Karpas-422 (cell line): Measurements from ENCODE around the gene MRPL40. TPM values are rescaled to one million over a fixed set of nuclear protein-coding genes. Genes with fewer than 3 reads are reported as not detected.

Source experiments
- DNase-seq: peaks from one replicate; pipeline ENCODE4 v3.0.0-alpha.2; 2015
- H2AFZ ChIP-seq: fragments of 200-600 bp; sonication (generic); 2 replicates; pipeline ENCODE4 v1.6.1; 2014; ENCODE audit warnings: antibody characterized with exemption, low read length, mixed read lengths
- H3K27ac ChIP-seq: fragments of 200-600 bp; sonication (generic); 2 replicates; pipeline ENCODE4 v1.5.1; 2014; ENCODE audit warnings: mild to moderate bottlenecking, low read length, moderate library complexity
- H3K27me3 ChIP-seq: fragments of 200-600 bp; sonication (generic); 2 replicates; pipeline ENCODE4 v1.6.1; 2014; ENCODE audit warnings: low read length, mixed read lengths
- H3K36me3 ChIP-seq: fragments of 200-600 bp; sonication (generic); 2 replicates; pipeline ENCODE4 v1.6.1; 2014; ENCODE audit warnings: low read length, mixed read lengths; ENCODE audit not compliant: insufficient read depth
- H3K4me1 ChIP-seq: fragments of 200-600 bp; sonication (generic); 2 replicates; pipeline ENCODE4 v1.6.1; 2014; ENCODE audit warnings: mild to moderate bottlenecking, low read length, mixed read lengths
- H3K4me2 ChIP-seq: fragments of 200-600 bp; sonication (generic); 2 replicates; pipeline ENCODE4 v1.6.1; 2014; ENCODE audit warnings: low read length, low read depth, mild to moderate bottlenecking; ENCODE audit not compliant: poor library complexity, severe bottlenecking
- H3K4me3 ChIP-seq: fragments of 200-600 bp; sonication (generic); 2 replicates; pipeline ENCODE4 v1.5.1; 2014; ENCODE audit warnings: mild to moderate bottlenecking, antibody characterized with exemption, low read length, mixed read lengths
- H3K79me2 ChIP-seq: fragments of 200-600 bp; sonication (generic); 2 replicates; pipeline ENCODE4 v1.6.1; 2014; ENCODE audit warnings: mild to moderate bottlenecking, low read length, mixed read lengths
- H3K9ac ChIP-seq: fragments of 200-600 bp; sonication (generic); 2 replicates; pipeline ENCODE4 v1.6.0; 2014; ENCODE audit warnings: low read length
- H3K9me2 ChIP-seq: fragments of 200-600 bp; sonication (generic), shearing (Covaris generic); replicated peaks from 2 replicates; pipeline ENCODE4 v1.6.0; 2014; ENCODE audit warnings: mild to moderate bottlenecking, low read length, moderate library complexity; ENCODE audit not compliant: insufficient read depth
- H3K9me3 ChIP-seq: fragments of 300-700, 200-600 bp; sonication (generic); 2 replicates; pipeline ENCODE4 v1.6.1; 2014; ENCODE audit warnings: low read length, mixed read lengths
- H4K20me1 ChIP-seq: fragments of 200-600 bp; sonication (generic); 2 replicates; pipeline ENCODE4 v1.6.1; 2014; ENCODE audit warnings: mild to moderate bottlenecking, antibody characterized with exemption, low read length, low read depth; ENCODE audit not compliant: insufficient read depth
- total RNA-seq: library from RNA; depleted of rRNA; stranded (reverse); fragments of >200 nt; shearing (Covaris generic); gene quantifications from 2 replicates; pipeline ENCODE4 v1.2.3, GENCODE V29; 2014; ENCODE audit warnings: low replicate concordance

MRPL40 gene
- total RNA-seq, 1 experiment from 2014 or later = 62.5 TPM

- Histone ChIP-seq H3K9me2 (no peaks in the 10 kb centered on the region), H3K4me2 (no peak overlapping the region), H3K27me3 (no peaks in the 10 kb centered on the region), H3K4me1 (no peaks in the 10 kb centered on the region), H3K79me2 (peaks cover 20% of the 10 kb centered on the region), H2AFZ (no peak overlapping the region), H3K36me3 (peaks cover 44% of the 10 kb centered on the region; the same call in 1 of the 2 replicates), H3K27ac (no peak overlapping the region), H3K4me3 (no peak overlapping the region), H4K20me1 (no peaks in the 10 kb centered on the region), H3K9me3 (no peaks in the 10 kb centered on the region), H3K9ac (no peak overlapping the region)
- DNase-seq = no peak
Observed at GRCh38 chr22:19402642-19403191, 29.6 kb upstream of the MRPL40 start.

DNA sequence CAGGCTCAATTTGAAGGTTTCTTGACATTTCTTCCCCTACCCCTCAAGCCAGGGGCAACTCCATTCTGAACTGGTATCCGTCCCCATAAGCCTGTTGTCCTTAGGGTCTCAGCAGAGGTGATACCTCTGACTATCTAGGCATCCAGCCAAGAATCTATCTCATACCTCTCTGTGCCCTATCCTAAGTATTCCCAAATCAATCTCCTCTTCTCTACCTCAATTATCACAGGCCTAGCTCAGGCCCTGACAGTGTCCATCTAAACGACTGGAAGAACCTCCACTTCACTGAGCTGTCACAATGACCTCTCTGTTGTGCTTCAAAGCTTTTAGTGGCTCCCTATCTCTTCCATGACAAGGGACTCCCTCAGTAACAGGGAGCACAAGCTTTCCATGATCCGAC, 27.7 kb upstream of the MRPL40 start:
- Histone ChIP-seq H3K4me3 (no peak overlapping the region), H3K36me3 (peaks cover 47% of the 10 kb centered on the region; the same call in 1 of the 2 replicates), H3K4me2 (no peak overlapping the region), H3K27ac (no peak overlapping the region), H3K9me2 (no peaks in the 10 kb centered on the region), H3K9ac (no peak overlapping the region), H3K79me2 (peaks cover 20% of the 10 kb centered on the region), H3K4me1 (no peaks in the 10 kb centered on the region), H4K20me1 (no peaks in the 10 kb centered on the region), H3K27me3 (no peaks in the 10 kb centered on the region), H3K9me3 (no peaks in the 10 kb centered on the region), H2AFZ (no peak overlapping the region)
- no peak for DNase-seq

DNA sequence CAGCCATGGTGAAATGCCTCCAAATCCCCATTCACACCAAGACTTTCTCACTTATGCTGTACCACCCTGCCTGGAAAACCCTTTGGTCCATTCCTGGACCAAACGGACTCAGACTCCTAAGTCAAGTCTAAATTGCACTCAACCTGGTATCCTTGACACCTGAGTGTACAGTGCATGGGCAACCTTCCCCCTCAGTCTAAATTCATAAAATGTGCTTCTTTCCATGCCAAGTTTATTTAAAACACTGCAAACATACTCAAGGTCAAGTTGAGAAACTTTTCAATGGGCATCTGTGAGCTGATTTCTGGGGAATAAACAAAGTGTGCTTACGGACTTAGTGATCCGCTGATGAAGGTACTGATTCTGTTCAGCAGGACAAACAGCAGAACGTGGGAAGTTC, 27.2 kb upstream of the MRPL40 start:
- H3K27me3 ChIP-seq = no peaks in the 10 kb centered on the region
- no peak overlapping the region for H2AFZ ChIP-seq
- H3K27ac ChIP-seq = no peak overlapping the region
- no peaks in the 10 kb centered on the region for H3K9me3 ChIP-seq
- peaks cover 24% of the 10 kb centered on the region for H3K79me2 ChIP-seq
- H3K4me2 ChIP-seq = no peak overlapping the region
- no peaks in the 10 kb centered on the region for H3K9me2 ChIP-seq
- no peak overlapping the region for H3K4me3 ChIP-seq
- H3K36me3 ChIP-seq = peaks cover 50% of the 10 kb centered on the region; the same call in 1 of the 2 replicates
- H4K20me1 ChIP-seq = no peaks in the 10 kb centered on the region
- DNase-seq = no peak
- no peaks in the 10 kb centered on the region for H3K4me1 ChIP-seq
- H3K9ac ChIP-seq = no peak overlapping the region

- Histone ChIP-seq H4K20me1 (no peaks in the 10 kb centered on the region), H3K9ac (no peak overlapping the region), H3K4me1 (no peaks in the 10 kb centered on the region), H3K4me3 (no peak overlapping the region), H3K79me2 (peaks cover 28% of the 10 kb centered on the region), H3K27me3 (no peaks in the 10 kb centered on the region), H2AFZ (no peak overlapping the region), H3K36me3 (peaks cover 56% of the 10 kb centered on the region; the same call in 1 of the 2 replicates), H3K9me2 (no peaks in the 10 kb centered on the region), H3K4me2 (no peak overlapping the region), H3K9me3 (no peaks in the 10 kb centered on the region), H3K27ac (no peak overlapping the region)
- DNase-seq = no peak
Observed at GRCh38 chr22:19405652-19406051, 26.7 kb upstream of the MRPL40 start.

DNA sequence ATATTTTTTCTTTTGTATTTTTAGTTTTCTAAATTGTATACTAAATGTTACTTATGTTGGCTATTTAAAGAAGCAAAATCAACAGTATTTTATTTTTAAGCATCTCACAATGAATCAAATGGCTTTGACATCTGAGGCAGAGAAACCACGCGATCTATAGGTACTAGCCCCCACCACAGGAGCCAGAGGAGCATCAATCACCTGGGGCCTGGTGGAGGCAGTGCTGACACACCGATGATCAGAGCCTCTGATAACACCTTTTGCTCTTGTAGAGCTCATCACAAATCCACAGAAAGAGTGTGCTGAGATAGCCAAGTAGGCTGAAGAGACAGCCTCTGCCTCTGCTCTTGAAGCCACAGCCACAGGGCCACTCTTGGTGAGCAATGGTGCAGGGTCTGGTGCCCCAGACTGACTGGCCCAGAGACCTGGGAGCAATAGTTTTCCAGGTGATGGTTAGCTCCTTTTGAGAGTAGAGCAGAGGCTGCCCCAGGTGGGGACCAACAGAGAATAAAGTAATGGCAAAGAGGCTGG, 26.0 kb upstream of the MRPL40 start:
- Histone ChIP-seq H3K9me2 (no peaks in the 10 kb centered on the region), H3K9me3 (no peaks in the 10 kb centered on the region), H3K36me3 (peaks cover 59% of the 10 kb centered on the region; the same call in 1 of the 2 replicates), H3K79me2 (peaks cover 35% of the 10 kb centered on the region), H2AFZ (no peak overlapping the region), H3K27ac (no peak overlapping the region), H3K4me1 (no peaks in the 10 kb centered on the region), H3K4me2 (no peak overlapping the region), H3K9ac (no peak overlapping the region), H3K4me3 (no peak overlapping the region), H4K20me1 (peaks cover 6% of the 10 kb centered on the region; the same call in 1 of the 2 replicates), H3K27me3 (no peaks in the 10 kb centered on the region)
- no peak for DNase-seq

DNA sequence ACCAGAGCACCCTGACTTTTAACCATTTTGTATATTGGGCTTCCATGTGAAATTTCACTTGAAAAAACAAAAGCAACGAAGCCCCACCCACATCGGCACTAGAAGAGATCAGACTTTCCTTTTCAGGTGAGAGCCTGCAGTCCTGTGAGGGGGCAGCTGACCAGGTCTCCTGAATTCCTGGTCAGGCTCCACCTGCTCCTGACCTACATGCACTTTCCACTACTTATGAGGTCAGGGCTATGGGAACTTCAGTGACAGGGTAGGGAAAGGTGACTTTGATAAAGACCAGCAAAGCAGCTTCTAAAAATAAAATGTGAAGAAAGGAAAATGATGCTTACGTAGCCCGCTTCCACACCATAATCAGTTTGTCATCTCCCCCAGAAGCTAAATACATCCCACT, 25.5 kb upstream of the MRPL40 start:
- Histone ChIP-seq H3K27me3 (no peaks in the 10 kb centered on the region), H3K4me1 (no peaks in the 10 kb centered on the region), H3K4me2 (no peak overlapping the region), H3K9ac (no peak overlapping the region), H3K9me2 (no peaks in the 10 kb centered on the region), H3K4me3 (no peak overlapping the region), H3K79me2 (peaks cover 40% of the 10 kb centered on the region), H3K36me3 (peaks cover 59% of the 10 kb centered on the region; the same call in 1 of the 2 replicates), H4K20me1 (peaks cover 11% of the 10 kb centered on the region; the same call in 1 of the 2 replicates), H2AFZ (no peak overlapping the region), H3K27ac (no peak overlapping the region), H3K9me3 (no peaks in the 10 kb centered on the region)
- DNase-seq = no peak

- no peak for DNase-seq
- Histone ChIP-seq H3K27me3 (no peaks in the 10 kb centered on the region), H3K9me2 (no peaks in the 10 kb centered on the region), H3K9me3 (no peaks in the 10 kb centered on the region), H2AFZ (no peak overlapping the region), H3K9ac (no peak overlapping the region), H3K4me2 (no peak overlapping the region), H3K79me2 (peaks cover 48% of the 10 kb centered on the region), H4K20me1 (peaks cover 21% of the 10 kb centered on the region), H3K4me1 (no peaks in the 10 kb centered on the region), H3K36me3 (peaks cover 51% of the 10 kb centered on the region; the same call in 1 of the 2 replicates), H3K4me3 (no peak overlapping the region), H3K27ac (no peak overlapping the region)
Observed at GRCh38 chr22:19407649-19408606, 24.4 kb upstream of the MRPL40 start.
